RPMI7951 (cell line): ENCODE results near the gene LAMA2. TPM values are rescaled to one million over a fixed set of nuclear protein-coding genes. Genes with fewer than 3 reads are reported as not detected.
"Not testable (repeated sequence)": the region's sequence is repeated elsewhere in the genome, so short reads cannot be mapped to it uniquely, and the experiment has no call there.

Source experiments
- DNase-seq: peaks from one replicate; pipeline ENCODE4 v3.0.0-alpha.2; 2012; ENCODE audit warnings: low read depth
- total RNA-seq: library from RNA; depleted of rRNA; stranded (reverse); fragments of >200 nt; shearing (Covaris generic); gene quantifications from 2 replicates; pipeline ENCODE4 v1.2.3, GENCODE V29; 2014

The LAMA2 gene
- total RNA-seq, 1 experiment from 2014 or later: 0.84 TPM

DNA sequence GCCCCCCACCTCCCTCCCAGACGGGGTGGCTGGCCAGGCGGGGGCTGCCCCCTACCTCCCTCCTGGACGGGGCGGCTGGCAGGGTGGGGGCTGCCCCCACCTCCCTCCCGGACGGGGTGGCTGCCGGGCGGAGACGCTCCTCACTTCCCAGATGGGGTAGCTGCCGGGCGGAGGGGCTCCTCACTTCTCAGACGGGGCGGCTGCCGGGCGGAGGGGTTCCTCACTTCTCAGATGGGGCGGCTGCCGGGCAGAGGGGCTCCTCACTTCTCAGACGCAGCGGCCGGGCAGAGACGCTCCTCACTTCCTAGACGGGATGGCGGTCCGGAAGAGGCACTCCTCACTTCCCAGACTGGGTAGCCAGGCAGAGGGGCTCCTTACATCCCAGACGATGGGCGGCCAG lies 205.5 kb downstream of the LAMA2 start:
- DNase-seq: not testable (repeated sequence)

DNA sequence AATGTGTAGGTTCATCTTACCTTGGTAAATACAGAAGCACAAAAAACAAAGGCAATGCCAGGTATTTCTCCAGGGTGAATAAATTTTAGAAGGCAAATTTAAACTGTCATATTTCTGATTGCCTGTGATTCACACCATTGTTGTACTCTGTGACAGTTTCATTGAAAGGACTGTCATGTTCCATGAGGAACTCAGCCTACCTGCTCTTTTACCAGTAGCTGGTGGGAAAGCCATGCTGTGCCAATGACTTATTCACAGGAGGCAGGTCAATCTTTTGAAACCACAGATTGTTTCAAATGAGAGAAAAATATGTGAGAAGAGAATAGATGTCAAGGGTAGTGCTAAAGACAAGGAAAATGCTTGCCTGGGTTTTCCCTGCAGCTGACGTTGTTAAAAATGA lies 206.4 kb downstream of the LAMA2 start:
- no peak for DNase-seq

DNA sequence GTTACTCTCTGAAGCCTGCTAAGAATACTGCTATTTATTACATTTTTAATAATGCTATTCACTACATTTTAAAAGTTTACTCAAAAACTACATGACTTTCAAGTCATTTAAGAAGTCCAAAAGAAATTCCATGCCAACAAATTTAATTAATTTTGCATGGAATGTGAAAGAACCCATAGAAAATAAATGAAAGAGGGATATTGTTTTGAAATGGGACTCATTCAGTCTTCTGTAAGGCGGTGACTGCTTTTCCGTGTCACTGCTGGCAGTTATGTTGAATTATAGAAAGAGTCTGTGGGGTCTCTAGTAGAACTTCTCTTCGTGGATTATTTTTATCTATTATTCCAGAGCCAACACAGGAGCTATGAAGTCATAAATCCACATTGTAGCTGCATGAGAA lies 211.2 kb downstream of the LAMA2 start:
- DNase-seq: peak; percentile 7

GRCh38 chr6:129096651-129097290 lies 213.8 kb downstream of the LAMA2 start:
- DNase-seq: no peak

DNA sequence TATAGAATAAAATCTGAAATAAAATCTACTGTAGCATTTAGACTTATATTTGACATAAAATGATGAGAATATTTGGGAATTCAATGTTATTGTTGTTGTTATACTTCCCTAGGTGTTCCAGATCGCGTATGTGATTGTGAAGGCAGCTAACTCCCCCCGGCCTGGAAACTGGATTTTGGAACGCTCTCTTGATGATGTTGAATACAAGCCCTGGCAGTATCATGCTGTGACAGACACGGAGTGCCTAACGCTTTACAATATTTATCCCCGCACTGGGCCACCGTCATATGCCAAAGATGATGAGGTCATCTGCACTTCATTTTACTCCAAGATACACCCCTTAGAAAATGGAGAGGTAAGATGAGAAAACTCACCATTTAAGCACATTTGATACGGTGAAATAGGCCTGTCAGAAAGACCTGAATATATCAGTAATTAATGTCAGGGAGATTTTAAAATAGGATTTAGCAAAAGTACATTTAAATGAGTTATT lies 215.2 kb downstream of the LAMA2 start:
- no peak for DNase-seq

GRCh38 chr6:129099696-129100095 lies 216.8 kb downstream of the LAMA2 start:
- DNase-seq: no peak

GRCh38 chr6:129100164-129100563 lies 217.2 kb downstream of the LAMA2 start:
- no peak for DNase-seq

GRCh38 chr6:129102741-129103140 lies 219.8 kb downstream of the LAMA2 start:
- no peak for DNase-seq

- DNase-seq: no peak
Observed at GRCh38 chr6:129104131-129104530, 221.2 kb downstream of the LAMA2 start.

- no peak for DNase-seq
Observed at GRCh38 chr6:129104560-129104959, 221.6 kb downstream of the LAMA2 start.

- DNase-seq: peak; percentile 4
Observed at GRCh38 chr6:129105035-129105434, 222.1 kb downstream of the LAMA2 start.

DNA sequence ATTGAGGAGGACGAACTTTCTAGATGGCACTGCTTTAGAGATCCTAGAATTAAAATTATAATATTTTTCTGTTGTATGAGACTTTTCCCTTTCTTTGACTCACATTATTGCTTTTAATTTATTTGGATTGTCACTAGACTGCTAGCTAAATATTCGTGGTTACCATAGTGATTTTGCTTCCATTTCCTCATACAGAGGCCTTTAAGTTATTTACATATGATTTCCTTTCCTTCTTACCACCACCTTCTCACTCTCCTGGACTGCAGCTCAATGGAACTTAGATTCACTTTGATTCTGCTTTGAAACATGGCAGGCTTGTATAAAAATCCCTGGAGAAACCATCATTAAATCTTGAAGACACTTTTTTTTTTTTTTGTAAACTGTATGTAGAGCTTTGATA lies 222.9 kb downstream of the LAMA2 start:
- DNase-seq: no peak

- DNase-seq: no peak
Observed at GRCh38 chr6:129108337-129108736, 225.4 kb downstream of the LAMA2 start.

DNA sequence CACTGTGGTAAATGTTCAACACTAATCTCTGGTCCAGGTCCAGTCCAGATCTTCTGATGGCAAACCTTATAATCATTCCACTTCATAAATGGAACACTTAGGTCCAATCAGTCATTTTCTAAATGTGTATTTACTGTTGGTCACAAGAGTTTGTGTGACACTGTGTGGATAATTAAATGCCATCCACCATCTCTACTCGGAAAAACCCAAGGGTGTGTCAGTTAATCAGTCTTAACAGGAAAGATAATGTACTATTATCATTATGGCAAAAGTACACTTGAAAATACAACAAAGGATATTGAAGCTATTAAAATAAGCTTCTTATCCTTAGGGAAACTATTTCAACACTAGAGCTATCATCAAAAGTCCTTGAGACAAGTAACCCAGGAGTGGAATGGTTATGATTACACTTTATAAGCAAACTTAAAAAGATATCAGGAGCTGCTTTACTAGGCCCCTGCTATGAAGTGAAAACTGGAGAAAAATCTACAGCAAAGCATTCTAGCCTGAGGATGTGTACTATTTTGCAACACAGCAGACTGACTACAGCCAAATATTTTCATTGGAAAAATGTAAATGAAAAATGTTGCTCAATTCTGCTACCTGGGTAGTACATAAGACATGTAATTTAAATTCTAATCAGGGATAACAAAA lies 227.9 kb downstream of the LAMA2 start:
- no peak for DNase-seq

- DNase-seq: no peak
Observed at GRCh38 chr6:129111346-129111745, 228.4 kb downstream of the LAMA2 start.

DNA sequence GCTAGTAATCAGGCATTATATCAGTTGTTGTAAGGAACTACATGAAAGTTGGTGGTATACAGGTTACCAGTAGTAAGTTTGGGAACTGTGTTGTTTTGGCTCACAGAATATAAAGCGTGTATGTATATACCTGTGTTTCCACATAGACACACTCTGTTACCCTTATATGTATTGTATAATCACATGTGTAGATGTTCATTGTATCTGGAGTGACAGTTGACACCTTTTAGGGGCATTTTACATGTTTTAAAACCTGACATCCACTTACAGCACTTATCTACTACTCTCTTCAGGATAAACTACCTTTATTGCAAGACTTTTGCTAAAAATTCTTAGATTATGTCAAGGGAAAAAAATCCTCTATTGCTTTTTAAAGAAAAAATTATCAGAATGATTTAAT lies 228.9 kb downstream of the LAMA2 start:
- DNase-seq: no peak

- DNase-seq: no peak
Observed at GRCh38 chr6:129112591-129112990, 229.7 kb downstream of the LAMA2 start.

GRCh38 chr6:129113637-129114036 lies 230.7 kb downstream of the LAMA2 start:
- DNase-seq: no peak

- DNase-seq: no peak
Observed at GRCh38 chr6:129114636-129115391, 231.9 kb downstream of the LAMA2 start.

GRCh38 chr6:129115471-129115870 lies 232.5 kb downstream of the LAMA2 start:
- no peak for DNase-seq

DNA sequence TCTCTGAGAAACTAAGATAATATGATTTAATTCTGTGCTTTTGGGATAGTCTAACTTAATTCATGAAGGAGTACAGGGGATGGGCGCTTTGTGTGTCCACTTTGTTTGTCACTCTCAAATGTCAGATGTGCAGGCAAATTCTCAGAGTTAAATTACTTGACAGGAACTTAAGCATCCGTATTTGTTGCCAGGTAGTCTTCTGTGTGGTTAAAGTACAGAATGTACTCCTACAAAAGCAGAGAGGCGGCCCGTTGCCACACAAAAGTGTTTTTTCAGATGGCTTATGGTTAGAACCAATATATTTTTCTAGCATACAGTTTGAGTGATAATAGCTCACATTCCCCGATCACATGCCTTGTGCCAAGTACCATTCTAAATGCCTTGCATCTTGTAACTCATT lies 234.4 kb downstream of the LAMA2 start:
- no peak for DNase-seq

- peak; percentile 2 for DNase-seq
Observed at GRCh38 chr6:129120856-129121638, 238.1 kb downstream of the LAMA2 start.
